GM12874 (cell line): ENCODE results near the gene TERB1.

Experiments used
- CTCF ChIP-seq: IDR thresholded peaks from 2 replicates; pipeline ENCODE4 v1.5.1; 2011; ENCODE audit warnings: low read depth, mild to moderate bottlenecking, control low read depth, low read length, moderate library complexity; ENCODE audit not compliant: insufficient read depth

Gene TERB1

GRCh38 chr16:66754211-66754610 is 47.2 kb downstream of the TERB1 start:
- no peak for TF ChIP-seq CTCF

DNA sequence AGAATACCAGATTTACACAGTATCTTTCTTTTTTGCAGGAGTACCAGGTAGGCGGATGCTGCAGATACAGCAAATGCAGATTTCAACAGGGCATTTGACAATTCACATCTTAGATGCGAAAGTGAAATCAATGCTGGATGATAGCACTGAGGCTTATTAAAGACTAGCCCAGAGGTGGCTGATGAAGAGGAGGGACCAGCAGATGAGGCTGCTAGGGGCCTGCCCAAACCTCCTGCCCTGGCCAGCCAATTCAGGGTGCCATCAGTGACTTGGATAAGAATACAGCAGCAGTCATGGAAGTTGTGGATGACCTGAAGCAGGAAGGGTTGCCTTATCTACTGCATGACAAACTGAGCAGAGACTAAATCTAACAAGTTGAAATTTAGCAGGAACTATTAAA is 48.4 kb downstream of the TERB1 start:
- no peak for TF ChIP-seq CTCF

- no peak for TF ChIP-seq CTCF
Observed at GRCh38 chr16:66752379-66752778, 49.0 kb downstream of the TERB1 start.

DNA sequence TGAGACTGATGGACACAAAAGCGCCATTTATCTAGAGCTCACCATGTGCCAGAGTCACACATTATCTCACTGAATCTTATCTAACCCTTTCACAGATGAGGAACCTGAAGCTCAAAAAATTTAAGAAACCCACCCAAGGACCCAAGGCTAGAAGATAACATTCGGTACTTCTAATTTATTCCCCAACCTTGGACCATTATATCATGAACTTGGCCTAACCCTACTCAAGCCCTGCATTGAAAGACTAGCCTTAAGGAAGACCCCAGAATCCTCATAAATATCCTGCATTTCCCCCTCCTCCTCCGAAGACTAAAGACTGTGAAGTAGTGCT is 49.4 kb downstream of the TERB1 start:
- TF ChIP-seq CTCF, result no peak

- TF ChIP-seq CTCF, result peak; percentile 88
Observed at GRCh38 chr16:66751303-66751991, 49.9 kb downstream of the TERB1 start, which contains the start of gene DYNC1LI2. Gene DYNC1LI2 (minus strand): TSS chr16:66751609. CDS start chr16:66751591, 18 bp downstream.

DNA sequence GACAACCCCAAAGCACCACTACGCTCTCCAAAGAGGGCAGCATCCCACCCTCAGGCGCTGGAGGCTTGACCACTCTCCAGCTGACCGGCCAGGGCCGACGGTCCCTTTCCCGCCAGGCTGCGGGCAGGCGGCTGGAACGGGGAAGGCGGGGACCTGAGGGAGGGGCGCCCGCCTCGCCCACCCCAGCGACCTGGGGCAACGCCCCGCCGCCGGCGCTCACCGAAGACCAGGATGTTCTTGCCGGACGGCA is 50.4 kb downstream of the TERB1 start:
- no peak for TF ChIP-seq CTCF

DNA sequence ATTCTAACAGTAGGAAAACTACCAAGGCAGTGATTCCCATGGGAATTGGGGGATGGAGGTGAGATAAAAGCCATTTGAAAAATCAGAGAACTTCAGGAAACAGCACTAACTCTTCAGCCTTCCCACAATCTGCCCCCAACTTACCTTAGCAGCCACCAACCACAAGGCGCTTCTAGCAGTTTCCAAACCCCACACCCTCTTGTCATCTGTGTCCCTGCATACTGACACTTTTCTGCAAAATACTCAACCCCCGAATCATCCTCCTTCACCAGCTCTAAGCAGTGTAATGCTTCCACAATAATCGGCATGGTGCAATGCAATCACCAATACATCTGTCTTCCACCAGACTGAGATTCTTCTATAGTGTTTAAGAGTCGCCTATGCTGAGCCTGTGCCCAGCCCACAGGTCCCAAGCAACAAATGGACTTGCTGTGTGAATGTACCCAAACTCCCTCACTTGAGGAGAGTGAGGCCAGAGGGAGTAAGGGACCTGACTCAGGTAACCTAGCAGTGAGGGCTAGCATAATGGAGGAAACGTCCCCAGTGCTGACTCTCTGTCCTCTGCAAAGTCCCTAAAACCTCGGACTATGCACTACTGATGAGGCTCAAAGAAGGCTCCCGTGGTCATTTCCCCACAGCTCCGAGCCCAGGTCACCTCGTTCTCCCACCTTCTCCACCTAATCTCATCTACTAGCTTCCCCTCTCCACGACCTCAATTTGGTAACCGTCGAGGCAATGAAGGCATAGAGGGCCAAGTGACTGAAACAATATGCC is 50.9 kb downstream of the TERB1 start:
- TF ChIP-seq CTCF, result no peak
